UCSD-AML1 (cell line): ENCODE data around the gene EXD3.

ENCODE experiments used
- DNase-seq: peaks from one replicate; lab custom pipeline; 2025; ENCODE audit not compliant: unreplicated experiment; lab: John Stamatoyannopoulos, UW

EXD3 gene

GRCh38 chr9:137367506-137368430 lies 55.2 kb downstream of the EXD3 start:
- DNase-seq = no peak

GRCh38 chr9:137366891-137367381 lies 56.0 kb downstream of the EXD3 start:
- no peak for DNase-seq

- DNase-seq = no peak
These were observed 56.5 kb downstream of the EXD3 start for GRCh38 chr9:137366445-137366810.

GRCh38 chr9:137365552-137366444 lies 57.2 kb downstream of the EXD3 start:
- DNase-seq = no peak

- peak; percentile 19 for DNase-seq
These were observed 57.9 kb downstream of the EXD3 start for GRCh38 chr9:137365056-137365455.

GRCh38 chr9:137359850-137360249 lies 63.1 kb downstream of the EXD3 start:
- no peak for DNase-seq

- DNase-seq = no peak
These were observed 64.8 kb downstream of the EXD3 start for GRCh38 chr9:137358126-137358525.

- no peak for DNase-seq
These were observed 65.8 kb downstream of the EXD3 start for GRCh38 chr9:137357166-137357565.

GRCh38 chr9:137355761-137356365 lies 67.1 kb downstream of the EXD3 start:
- DNase-seq = no peak

GRCh38 chr9:137354845-137355760 lies 67.9 kb downstream of the EXD3 start:
- DNase-seq = no peak

GRCh38 chr9:137354153-137354844 lies 68.7 kb downstream of the EXD3 start:
- DNase-seq = no peak

GRCh38 chr9:137353223-137354152 lies 69.5 kb downstream of the EXD3 start:
- DNase-seq = no peak

GRCh38 chr9:137352511-137353222 lies 70.3 kb downstream of the EXD3 start:
- no peak for DNase-seq

- no peak for DNase-seq
These were observed 71.0 kb downstream of the EXD3 start for GRCh38 chr9:137351781-137352501.

GRCh38 chr9:137350696-137351584 lies 72.0 kb downstream of the EXD3 start:
- no peak for DNase-seq

- DNase-seq = no peak
These were observed 73.4 kb downstream of the EXD3 start for GRCh38 chr9:137349471-137350033.
